ENCODE measurements around the gene SRP68.
"Not testable (repeated sequence)": the region's sequence is repeated elsewhere in the genome, so short reads cannot be mapped to it uniquely, and the experiment has no call there.

SRP68 gene

DNA sequence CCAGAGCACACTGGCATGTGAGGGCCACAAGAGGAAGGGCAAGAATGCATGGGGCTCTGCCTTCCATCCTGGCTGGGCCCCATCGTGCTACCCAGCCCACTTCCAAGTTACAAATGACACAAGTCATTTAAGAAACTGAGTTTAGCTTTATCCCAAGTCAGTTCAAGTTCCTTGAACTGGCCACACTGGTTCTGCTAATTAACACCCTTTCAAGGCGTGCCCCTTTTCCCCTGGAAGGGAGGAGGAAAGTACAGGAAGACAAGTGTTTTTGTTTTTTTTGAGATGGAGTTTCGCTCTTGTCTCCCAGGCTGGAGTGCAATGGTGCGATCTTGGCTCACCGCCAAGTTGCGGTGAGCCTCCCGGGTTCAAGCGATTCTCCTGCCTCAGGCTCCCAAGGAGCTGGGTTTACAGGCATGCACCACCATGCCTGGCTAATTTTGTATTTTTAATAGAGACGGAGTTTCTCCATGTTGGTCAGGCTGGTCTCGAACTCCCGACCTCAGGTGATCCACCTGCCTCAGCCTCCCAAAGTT lies 27.8 kb downstream of the SRP68 start:
- DNase-seq (ENCODE audit: low read depth): not testable (repeated sequence)

DNA sequence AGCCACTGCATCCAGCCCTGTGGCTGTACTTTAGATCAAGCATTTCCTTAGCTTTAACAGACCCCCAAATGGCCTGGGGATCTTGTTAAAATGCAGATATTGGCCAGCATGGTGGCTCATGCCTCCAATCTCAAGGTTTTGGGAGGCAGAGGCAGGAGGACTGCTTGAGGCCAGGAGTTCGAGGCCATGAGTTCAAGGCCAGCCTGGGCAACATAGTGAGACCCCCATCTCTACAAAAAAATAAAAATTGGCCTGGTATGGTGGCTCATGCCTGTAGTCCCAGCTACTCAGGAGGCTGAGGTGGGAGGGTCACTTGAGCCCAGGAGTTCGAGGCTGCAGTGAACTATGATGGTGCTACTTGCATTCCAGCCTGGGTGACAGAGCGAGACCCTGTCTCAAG lies 29.4 kb downstream of the SRP68 start:
- not testable (repeated sequence) for DNase-seq (ENCODE audit: low read depth)

DNA sequence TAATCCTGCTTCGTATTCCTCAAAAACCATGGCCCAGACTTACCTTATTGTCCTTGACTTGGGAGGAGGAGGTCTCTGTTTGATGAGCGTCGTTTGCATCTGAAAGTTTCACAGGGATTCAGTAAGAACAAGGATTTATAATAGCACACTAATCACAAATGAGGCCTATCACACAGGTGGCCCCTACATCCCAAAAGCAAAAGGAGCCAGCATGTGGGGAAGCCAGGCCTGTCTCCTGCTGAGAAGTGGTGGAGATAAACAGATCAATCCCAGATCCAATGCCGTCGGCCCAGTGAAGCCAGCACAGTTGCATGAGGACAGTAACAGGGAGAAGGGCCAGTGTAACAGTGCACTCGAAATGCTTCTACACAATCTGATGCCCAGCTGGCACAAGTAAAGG lies 31.9 kb downstream of the SRP68 start:
- DNase-seq (ENCODE audit: low read depth): no peak

DNA sequence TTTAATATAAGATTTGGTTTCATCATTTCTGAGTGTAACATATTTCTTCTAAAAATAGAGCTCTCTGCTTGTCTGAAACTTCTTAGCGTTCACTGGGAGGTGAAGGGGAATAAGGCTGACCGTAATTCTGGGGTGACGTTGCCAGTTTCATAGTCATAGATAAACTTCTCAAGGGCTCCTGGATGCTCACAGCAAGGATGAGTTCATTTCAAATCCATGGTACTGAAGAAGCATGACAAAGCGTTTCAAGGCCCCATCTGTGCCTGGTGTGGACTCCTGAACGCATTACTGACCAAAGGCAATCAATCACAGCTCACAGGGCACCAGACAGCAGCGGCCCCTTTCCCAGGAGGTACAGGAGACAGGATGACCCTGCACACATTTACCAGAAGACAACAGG lies 33.2 kb downstream of the SRP68 start:
- DNase-seq (ENCODE audit: low read depth): no peak

GRCh38 chr17:76038050-76038449 lies 34.3 kb downstream of the SRP68 start:
- no peak for DNase-seq (ENCODE audit: low read depth)

GRCh38 chr17:76036497-76037261 lies 35.6 kb downstream of the SRP68 start:
- DNase-seq (ENCODE audit: low read depth): no peak

- no peak for DNase-seq (ENCODE audit: low read depth)
Measured at GRCh38 chr17:76034428-76035350, 37.6 kb downstream of the SRP68 start.

GRCh38 chr17:76033139-76033538 lies 39.2 kb downstream of the SRP68 start:
- DNase-seq (ENCODE audit: low read depth): no peak

- no peak for DNase-seq (ENCODE audit: low read depth)
Measured at GRCh38 chr17:76032780-76033108, 39.6 kb downstream of the SRP68 start.

DNA sequence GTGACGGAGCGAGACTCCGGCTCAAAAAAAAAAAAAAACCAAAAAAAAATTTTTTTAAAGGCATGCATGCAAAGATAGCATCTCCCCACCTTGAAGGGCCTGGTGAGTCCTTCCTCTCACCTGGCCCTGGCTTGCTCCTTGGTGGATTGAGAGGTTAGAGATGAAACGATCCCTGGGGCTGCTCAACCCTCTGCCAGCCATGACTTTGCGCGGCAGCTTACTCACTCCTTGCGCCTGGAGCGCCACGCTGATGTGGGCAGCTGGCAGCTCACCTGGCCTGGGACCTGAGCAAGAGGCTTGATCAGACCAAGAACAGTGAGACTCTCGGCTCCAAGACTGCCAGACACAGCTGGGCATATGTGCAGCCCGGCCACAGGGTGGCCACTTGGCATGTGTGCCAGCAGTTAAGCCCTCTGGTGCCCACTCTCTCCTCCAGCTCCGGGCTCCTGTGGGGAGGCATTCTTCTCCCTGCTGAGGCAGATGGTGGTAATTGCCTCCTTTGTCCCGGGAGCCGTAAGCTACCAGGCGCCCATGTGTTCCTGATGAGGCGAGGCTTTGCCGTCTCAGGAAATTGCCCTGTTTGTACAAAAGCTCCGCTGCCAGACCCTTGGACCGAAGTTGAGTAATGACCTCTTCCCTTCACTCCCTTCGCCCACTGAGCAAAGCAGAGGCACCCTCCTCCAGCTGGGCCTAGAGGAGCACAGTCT lies 40.1 kb downstream of the SRP68 start:
- no peak for DNase-seq (ENCODE audit: low read depth)

GRCh38 chr17:76027159-76027839 lies 45.0 kb downstream of the SRP68 start, which contains the start of gene EVPL:
Gene EVPL (minus strand): TSS chr17:76027306. CDS start chr17:76027198, 108 bp downstream.
- DNase-seq (ENCODE audit: low read depth): no peak

GRCh38 chr17:76026714-76027158 lies 45.6 kb downstream of the SRP68 start:
- DNase-seq (ENCODE audit: low read depth): no peak

DNA sequence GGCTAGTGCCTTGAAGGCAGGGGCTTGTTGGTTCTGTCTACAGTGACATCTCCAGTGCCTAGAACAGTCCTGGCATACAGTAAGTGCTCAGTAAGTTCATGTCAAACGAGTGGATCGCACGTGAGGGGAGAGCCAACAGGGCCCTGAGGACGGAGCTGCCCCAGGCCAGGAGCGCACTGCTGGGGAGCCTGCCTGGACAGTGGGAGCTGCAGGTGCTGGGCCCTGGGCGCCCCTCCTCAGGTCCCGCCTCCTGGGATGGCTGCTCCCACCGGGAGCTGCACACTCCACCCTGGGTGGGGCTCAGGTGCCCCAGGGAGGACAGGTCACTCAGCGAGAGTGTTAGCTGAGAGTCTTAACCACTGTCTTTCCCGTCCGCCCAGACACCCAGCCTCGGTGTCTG lies 47.0 kb downstream of the SRP68 start:
- DNase-seq (ENCODE audit: low read depth): no peak

GRCh38 chr17:76024353-76024752 lies 48.0 kb downstream of the SRP68 start:
- no peak for DNase-seq (ENCODE audit: low read depth)

DNA sequence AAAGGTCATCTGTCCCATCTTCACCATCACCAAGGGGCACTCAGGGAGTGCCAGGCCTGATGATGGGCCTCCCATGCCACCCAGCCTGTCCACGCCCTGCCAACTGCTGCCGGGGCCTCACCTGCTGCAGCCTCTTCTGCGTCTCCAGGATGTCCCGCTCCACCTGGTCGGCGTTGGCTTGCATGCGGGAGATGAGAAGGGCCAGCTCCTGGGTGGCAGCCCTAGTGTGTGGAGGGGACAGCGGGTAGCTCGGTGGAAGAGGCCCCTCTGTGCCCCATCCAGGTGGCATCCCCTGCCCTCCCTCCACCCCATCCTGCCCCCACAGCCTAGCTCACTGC lies 48.4 kb downstream of the SRP68 start:
- no peak for DNase-seq (ENCODE audit: low read depth)

DNA sequence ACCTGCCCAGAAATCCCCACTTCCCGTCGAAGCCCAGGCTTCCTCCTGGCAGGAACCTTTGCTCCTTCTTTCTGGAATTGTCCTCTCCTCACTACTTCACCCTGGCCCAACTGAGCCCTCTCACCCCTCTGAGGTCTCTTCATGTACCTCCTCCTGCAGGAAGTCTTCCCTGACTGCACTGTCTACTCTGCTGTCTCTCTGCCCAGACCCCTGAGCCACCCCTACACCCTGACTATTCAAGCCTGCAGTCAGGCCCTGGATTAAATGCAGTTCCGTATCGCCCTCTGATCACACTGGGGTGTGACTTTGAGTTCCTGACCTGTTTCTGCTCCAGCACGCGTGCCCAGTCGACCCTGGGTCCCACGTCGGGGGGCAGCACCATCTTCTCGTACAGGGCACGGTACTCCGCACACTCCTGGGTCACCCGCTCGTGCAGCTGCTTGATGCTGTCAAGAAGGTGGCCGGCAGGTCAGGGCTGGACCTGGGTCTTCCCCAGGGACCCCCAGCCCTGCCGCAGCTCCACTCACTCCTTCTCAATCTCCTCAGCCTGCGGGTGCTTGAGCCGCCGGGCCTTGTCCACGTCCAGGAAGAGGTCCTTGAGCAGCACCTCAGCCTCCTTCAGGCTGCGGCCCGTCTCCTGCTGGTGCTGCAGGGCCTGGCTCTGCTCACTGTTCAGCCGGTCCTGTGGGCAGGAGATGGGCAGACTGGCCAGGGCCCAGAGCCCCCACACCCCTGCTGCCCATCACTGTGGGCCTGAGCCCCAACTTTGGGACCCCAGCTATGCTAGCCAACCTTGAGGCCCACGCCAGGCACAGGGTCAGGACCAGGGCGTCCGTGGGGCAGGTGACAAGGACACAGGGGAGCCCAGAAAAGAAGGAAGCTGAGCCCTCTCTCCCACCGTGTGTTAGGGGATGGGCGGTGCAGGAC lies 49.1 kb downstream of the SRP68 start:
- DNase-seq (ENCODE audit: low read depth): no peak

DNA sequence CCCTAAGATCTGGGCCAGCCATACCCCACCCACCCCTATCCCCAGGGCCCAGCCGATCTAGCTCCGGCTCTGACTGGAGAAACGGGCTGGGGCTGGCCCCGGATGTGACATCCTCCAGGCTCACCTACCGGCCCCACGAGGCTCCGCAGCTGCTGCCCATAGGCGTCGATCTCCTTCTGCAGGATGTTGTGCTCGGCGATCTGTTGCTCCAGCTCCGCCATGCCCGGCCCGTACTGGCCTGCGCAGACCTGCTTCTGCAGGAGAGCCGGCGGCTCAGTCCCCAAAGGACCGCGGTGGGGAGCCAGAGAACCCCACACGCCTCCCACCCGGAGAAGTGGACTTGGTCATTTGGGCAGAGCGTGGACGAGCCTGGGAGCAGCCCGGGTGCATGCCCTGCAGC lies 50.0 kb downstream of the SRP68 start:
- no peak for DNase-seq (ENCODE audit: low read depth)

DNA sequence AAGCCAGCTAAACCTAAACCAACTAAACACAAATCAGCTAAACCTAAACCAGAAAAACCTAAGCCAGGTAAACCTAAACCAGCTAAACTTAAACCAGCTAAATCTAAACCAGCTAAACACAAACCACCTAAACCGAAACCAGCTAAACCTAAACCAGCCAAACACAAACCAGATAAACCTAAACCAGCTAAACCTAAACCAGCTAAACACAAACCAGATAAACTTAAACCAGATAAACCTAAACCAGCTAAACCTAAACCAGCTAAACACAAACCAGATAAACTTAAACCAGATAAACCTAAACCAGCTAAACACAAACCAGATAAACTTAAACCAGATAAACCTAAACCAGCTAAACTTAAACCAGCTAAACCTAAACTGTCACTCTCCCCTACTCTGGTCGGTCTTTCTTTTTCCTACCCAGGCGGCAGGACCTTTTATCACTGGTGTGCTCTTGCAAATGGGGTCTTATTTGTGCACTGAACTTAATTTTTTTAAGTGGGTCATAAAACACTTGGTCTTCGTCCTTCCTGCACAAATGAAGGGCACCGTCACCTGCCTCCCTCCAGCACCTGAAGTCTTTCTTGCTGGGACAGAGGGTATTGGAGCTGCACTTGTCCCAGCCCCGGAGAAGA lies 52.4 kb downstream of the SRP68 start:
- no peak for DNase-seq (ENCODE audit: low read depth)

DNA sequence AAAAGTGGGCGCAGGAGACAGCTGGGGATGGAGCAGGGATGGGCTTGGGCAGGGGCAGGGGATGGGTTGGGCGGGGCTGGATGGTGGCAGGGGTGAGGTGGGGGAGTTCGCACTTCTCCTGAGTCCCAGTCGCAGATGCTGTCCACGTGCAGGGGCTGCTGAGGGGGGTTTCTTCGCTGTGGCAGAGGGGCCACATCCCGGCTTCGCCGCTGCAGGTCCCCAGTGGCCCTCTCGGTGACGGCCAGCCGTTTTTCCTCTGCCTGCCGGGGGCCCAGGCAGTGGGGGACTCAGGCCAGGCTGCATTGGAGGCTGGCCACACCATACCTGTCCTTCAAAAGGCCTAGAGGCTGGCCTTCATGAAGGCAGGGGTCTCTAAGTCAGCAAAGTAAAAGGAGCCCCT lies 53.5 kb downstream of the SRP68 start:
- no peak for DNase-seq (ENCODE audit: low read depth)

DNA sequence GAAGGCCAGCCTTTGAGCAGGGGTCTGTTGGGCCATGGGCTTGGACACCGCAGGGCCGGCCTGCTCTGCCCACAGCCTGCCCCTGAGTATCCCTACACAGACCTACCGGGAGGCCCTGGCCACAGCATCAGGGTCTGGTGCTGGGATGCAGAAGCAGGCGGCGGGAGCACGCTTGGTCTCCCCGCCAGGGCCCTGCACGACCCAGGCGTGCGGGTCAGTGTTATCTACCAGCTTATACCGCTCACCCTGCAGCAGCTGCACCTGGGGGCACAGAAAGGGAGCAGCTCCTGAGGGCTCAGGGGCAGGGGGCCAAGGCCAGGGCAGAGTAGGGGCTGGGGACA lies 54.0 kb downstream of the SRP68 start:
- no peak for DNase-seq (ENCODE audit: low read depth)

Measured in iris pigment epithelial cell (primary cell).